HEK293 (cell line): ENCODE measurements around the gene SERTAD2.

Source experiments
- CTCF ChIA-PET: fragments of 350-600 bp; formaldehyde crosslinking; extraction: SDS; loops from one replicate; lab custom pipeline; 2021; ENCODE audit warnings: antibody characterized with exemption; lab: Yijun Ruan, JAX
- POLR2A ChIA-PET: fragments of 300-600 bp; formaldehyde crosslinking; extraction: SDS; loops from one replicate; lab custom pipeline; 2020; ENCODE audit warnings: antibody characterized with exemption, inconsistent platforms; lab: Yijun Ruan, JAX
- H3K27ac ChIP-seq: fragments of 200-500 bp; sonication (Bioruptor generic); 2 replicates; pipeline ENCODE4 v1.5.1; 2014; ENCODE audit warnings: low read depth, low read length, control low read depth, inconsistent platforms; ENCODE audit errors: extremely low read depth
- H3K36me3 ChIP-seq, 2 experiments: fragments of 200-500 bp in 1 of 2; sonication (Bioruptor generic) in 1 of 2; 1 replicate in 1 of 2; 2 replicates in 1 of 2; pipeline ENCODE4 v1.5.1; 2014 to 2017; ENCODE audit warnings: inconsistent platforms in 2 of 2, low read length in 2 of 2; ENCODE audit not compliant: control insufficient read depth in 2 of 2, insufficient read depth in 1 of 2
- H3K4me1 ChIP-seq: fragments of 200-500 bp; sonication (Bioruptor generic); 2 replicates; pipeline ENCODE4 v1.5.1; 2014; ENCODE audit warnings: mild to moderate bottlenecking, low read length, inconsistent platforms; ENCODE audit not compliant: control insufficient read depth, insufficient read depth
- H3K4me3 ChIP-seq: 2 replicates; pipeline ENCODE4 v1.5.1; 2011; ENCODE audit warnings: low read depth, mild to moderate bottlenecking, control low read depth, low read length, moderate library complexity
- H3K9me3 ChIP-seq: fragments of 200-500 bp; sonication (Bioruptor generic); 2 replicates; pipeline ENCODE4 v1.5.1; 2014; ENCODE audit warnings: low read depth, low read length, inconsistent platforms; ENCODE audit not compliant: control insufficient read depth, insufficient read depth
- GLIS2 ChIP-seq: fragments of 450-650 bp; formaldehyde crosslinking; IDR thresholded peaks from 2 replicates; pipeline ENCODE4 v1.5.1; 2016; ENCODE audit warnings: missing biosample characterization, missing genetic modification characterization
- HIC1 ChIP-seq: fragments of 450-650 bp; formaldehyde crosslinking; IDR thresholded peaks from 2 replicates; pipeline ENCODE4 v1.5.1; 2016; ENCODE audit warnings: missing biosample characterization, missing genetic modification characterization
- KLF8 ChIP-seq: fragments of 450-650 bp; formaldehyde crosslinking; IDR thresholded peaks from 2 replicates; pipeline ENCODE4 v1.5.1; 2016; ENCODE audit warnings: missing biosample characterization, missing genetic modification characterization
- PATZ1 ChIP-seq: fragments of 450-650 bp; formaldehyde crosslinking; IDR thresholded peaks from 2 replicates; pipeline ENCODE4 v1.5.1; 2016; ENCODE audit warnings: missing biosample characterization, missing genetic modification characterization
- PBX3 ChIP-seq: sonication (generic); formaldehyde crosslinking; IDR thresholded peaks from 2 replicates; pipeline ENCODE4 v1.8.1; 2022; ENCODE audit warnings: mild to moderate bottlenecking, moderate library complexity, missing genetic modification reagents
- PRDM10 ChIP-seq: fragments of 450-650 bp; formaldehyde crosslinking; IDR thresholded peaks from 2 replicates; pipeline ENCODE4 v1.5.1; 2016; ENCODE audit warnings: missing biosample characterization, missing genetic modification characterization
- ZBTB26 ChIP-seq: fragments of 450-650 bp; formaldehyde crosslinking; optimal IDR thresholded peaks from 2 replicates; pipeline ENCODE3; 2016; ENCODE audit warnings: missing biosample characterization, mild to moderate bottlenecking, missing genetic modification characterization
- ZBTB8A ChIP-seq: fragments of 450-650 bp; formaldehyde crosslinking; IDR thresholded peaks from 2 replicates; pipeline ENCODE4 v1.5.1; 2016; ENCODE audit warnings: missing biosample characterization, missing genetic modification characterization
- ZFP69B ChIP-seq: fragments of 450-650 bp; formaldehyde crosslinking; IDR thresholded peaks from 2 replicates; pipeline ENCODE4 v1.5.1; 2016; ENCODE audit warnings: missing biosample characterization, missing genetic modification characterization
- ZIC2 ChIP-seq: fragments of 450-650 bp; formaldehyde crosslinking; IDR thresholded peaks from 2 replicates; pipeline ENCODE4 v1.5.1; 2016; ENCODE audit warnings: missing biosample characterization, missing genetic modification characterization
- ZNF121 ChIP-seq: fragments of 450-650 bp; formaldehyde crosslinking; IDR thresholded peaks from 2 replicates; pipeline ENCODE4 v1.5.1; 2016; ENCODE audit warnings: missing biosample characterization, missing genetic modification characterization
- ZNF280D ChIP-seq: fragments of 450-650 bp; formaldehyde crosslinking; IDR thresholded peaks from 2 replicates; pipeline ENCODE4 v1.5.1; 2016; ENCODE audit warnings: missing biosample characterization, missing genetic modification characterization
- ZNF341 ChIP-seq: fragments of 450-650 bp; formaldehyde crosslinking; IDR thresholded peaks from 2 replicates; pipeline ENCODE4; 2016; ENCODE audit warnings: low read depth, missing biosample characterization, missing genetic modification characterization
- ZNF366 ChIP-seq: fragments of 450-650 bp; formaldehyde crosslinking; conservative IDR thresholded peaks from 2 replicates; pipeline ENCODE4 v1.5.1; 2016; ENCODE audit warnings: missing biosample characterization, missing genetic modification characterization
- ZNF600 ChIP-seq: fragments of 450-650 bp; formaldehyde crosslinking; IDR thresholded peaks from 2 replicates; pipeline ENCODE4 v1.5.1; 2016; ENCODE audit warnings: missing biosample characterization, missing genetic modification characterization
- ZNF610 ChIP-seq: fragments of 450-650 bp; formaldehyde crosslinking; IDR thresholded peaks from 2 replicates; pipeline ENCODE4 v1.5.1; 2016; ENCODE audit warnings: missing biosample characterization, missing genetic modification characterization, borderline replicate concordance
- ZSCAN23 ChIP-seq: fragments of 450-650 bp; formaldehyde crosslinking; IDR thresholded peaks from 2 replicates; pipeline ENCODE4 v1.5.1; 2016; ENCODE audit warnings: missing biosample characterization, missing genetic modification characterization
- ZSCAN4 ChIP-seq: fragments of 450-650 bp; formaldehyde crosslinking; IDR thresholded peaks from 2 replicates; pipeline ENCODE4 v1.5.1; 2017; ENCODE audit warnings: missing biosample characterization, missing genetic modification characterization

Gene SERTAD2

GRCh38 chr2:64654063-64654811, 524 bp upstream of the SERTAD2 start (continued):
- TF ChIP-seq GLIS2 (tag by site-specific recombination) (peak; percentile 94), HIC1 (tag by site-specific recombination) (peak; percentile 65; the same call in 1 of the 2 replicates), ZBTB26 (tag by site-specific recombination) (peak; percentile 78), ZSCAN23 (tag by site-specific recombination) (no peak), ZNF366 (tag by site-specific recombination) (0 out of 2 replicates have a peak, but pooled peaks have one; percentile 16), ZNF341 (tag by site-specific recombination) (0 out of 2 replicates have a peak, but pooled peaks have one; percentile 5), PATZ1 (peak; percentile 76), ZBTB8A (peak; percentile 19; the same call in 1 of the 2 replicates), ZNF280D (tag by site-specific recombination) (no peak), ZNF600 (peak; percentile 74; the same call in 1 of the 2 replicates), ZIC2 (peak; percentile 94), ZNF610 (tag by site-specific recombination) (peak; percentile 18; the same call in 1 of the 2 replicates), ZFP69B (tag by site-specific recombination) (0 out of 2 replicates have a peak, but pooled peaks have one; percentile 34), KLF8 (tag by site-specific recombination) (peak; percentile 21; the same call in 1 of the 2 replicates), ZNF121 (tag by site-specific recombination) (no peak)

- Histone ChIP-seq H3K36me3 (no peaks in the 10 kb centered on the region), H3K4me1 (peaks cover 10% of the 10 kb centered on the region), H3K9me3 (no peaks in the 10 kb centered on the region), H3K27ac (peak overlapping the region; percentile 98), H3K4me3 (peak overlapping the region; percentile 88)
- ChIA-PET POLR2A (interaction anchor here (0.5 to 8.5 kb wide), 15 partner anchors 9 to 478 kb away, joined by 3 to 177 read pairs (median 12); partner anchors contain the start of genes AFTPH and RAB1A), CTCF (interaction anchor here (0.5 to 2.1 kb wide), 17 partner anchors 8 to 556 kb away, joined by 3 to 10 read pairs (median 3); no protein-coding TSS in a partner anchor)
- TF ChIP-seq ZSCAN4 (tag by site-specific recombination), result peak; percentile 27; the same call in 1 of the 2 replicates
- no peak for TF ChIP-seq PBX3 (CRISPR knock-in tag)
- peak; percentile 91 for TF ChIP-seq PRDM10 (tag by site-specific recombination)
Measured at GRCh38 chr2:64652231-64653108, 1.2 kb downstream of the SERTAD2 start.
